Thyroid gland (tissue), 4 donors: ENCODE data around the gene ACBD7.

ENCODE experiments used
- POLR2A ChIP-seq, 2 donors: fragments of 450-650 bp; IDR thresholded peaks; one replicate each; pipeline ENCODE4 v1.6.1; 2017; ENCODE audit warnings: antibody characterized with exemption in 2 of 2, mild to moderate bottlenecking in 2 of 2, moderate library complexity in 1 of 2
- TF ChIP-seq, protein P1 (sequence below), 6 experiments: fragments of 200-600 bp in 3 of 6; fragments of 450-650 bp in 3 of 6; sonication (generic) in 3 of 6; IDR thresholded peaks; one replicate each; pipeline ENCODE4 v1.5.1; 2016 to 2019; ENCODE audit warnings: antibody characterized with exemption in 6 of 6, mild to moderate bottlenecking in 2 of 6, inconsistent platforms in 1 of 6, moderate library complexity in 1 of 6

GRCh38 chr10:15124908-15125307 lies 36.3 kb upstream of the ACBD7 start:
- TF ChIP-seq, protein P1, sequence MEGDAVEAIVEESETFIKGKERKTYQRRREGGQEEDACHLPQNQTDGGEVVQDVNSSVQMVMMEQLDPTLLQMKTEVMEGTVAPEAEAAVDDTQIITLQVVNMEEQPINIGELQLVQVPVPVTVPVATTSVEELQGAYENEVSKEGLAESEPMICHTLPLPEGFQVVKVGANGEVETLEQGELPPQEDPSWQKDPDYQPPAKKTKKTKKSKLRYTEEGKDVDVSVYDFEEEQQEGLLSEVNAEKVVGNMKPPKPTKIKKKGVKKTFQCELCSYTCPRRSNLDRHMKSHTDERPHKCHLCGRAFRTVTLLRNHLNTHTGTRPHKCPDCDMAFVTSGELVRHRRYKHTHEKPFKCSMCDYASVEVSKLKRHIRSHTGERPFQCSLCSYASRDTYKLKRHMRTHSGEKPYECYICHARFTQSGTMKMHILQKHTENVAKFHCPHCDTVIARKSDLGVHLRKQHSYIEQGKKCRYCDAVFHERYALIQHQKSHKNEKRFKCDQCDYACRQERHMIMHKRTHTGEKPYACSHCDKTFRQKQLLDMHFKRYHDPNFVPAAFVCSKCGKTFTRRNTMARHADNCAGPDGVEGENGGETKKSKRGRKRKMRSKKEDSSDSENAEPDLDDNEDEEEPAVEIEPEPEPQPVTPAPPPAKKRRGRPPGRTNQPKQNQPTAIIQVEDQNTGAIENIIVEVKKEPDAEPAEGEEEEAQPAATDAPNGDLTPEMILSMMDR (IDR thresholded peaks at IDR 0.05), result no peak
- TF ChIP-seq POLR2A (IDR thresholded peaks at IDR 0.05), result no peak
